Liver (tissue), 9 donors: ENCODE data around the gene MCCC1. TPM values are rescaled to one million over a fixed set of nuclear protein-coding genes. Genes with fewer than 3 reads are reported as not detected.

ENCODE experiments used
- DNase-seq: peaks from one replicate; pipeline ENCODE4 v3.0.0-alpha.2; 2017; ENCODE audit warnings: low spot score
- H3K27ac ChIP-seq, 2 donors: one replicate each; pipeline ENCODE4 v1.7.0; 2013; ENCODE audit warnings: inconsistent platforms in 2 of 2, low read length in 2 of 2, control low read depth in 1 of 2, low read depth in 1 of 2, mild to moderate bottlenecking in 1 of 2
- H3K27me3 ChIP-seq, 4 donors: one replicate each; pipeline versions ENCODE4 v1.6.1 to v1.7.0; 2013; ENCODE audit warnings: low read length in 3 of 4, inconsistent platforms in 1 of 4, mild to moderate bottlenecking in 1 of 4, moderate library complexity in 1 of 4; ENCODE audit not compliant: control insufficient read depth in 4 of 4, insufficient read depth in 4 of 4
- H3K36me3 ChIP-seq, 4 donors: one replicate each; pipeline versions ENCODE4 v1.6.1 to v1.7.0; 2013; ENCODE audit warnings: low read length in 3 of 4, mild to moderate bottlenecking in 3 of 4, low read depth in 1 of 4, moderate library complexity in 1 of 4; ENCODE audit not compliant: control insufficient read depth in 4 of 4, insufficient read depth in 3 of 4
- H3K4me1 ChIP-seq, 4 donors: one replicate each; pipeline versions ENCODE4 v1.6.1 to v1.7.0; 2013; ENCODE audit warnings: low read length in 3 of 4, mild to moderate bottlenecking in 3 of 4, moderate library complexity in 1 of 4; ENCODE audit not compliant: control insufficient read depth in 4 of 4, insufficient read depth in 4 of 4
- H3K4me3 ChIP-seq, 3 donors: one replicate each; pipeline versions ENCODE4 v1.6.1 to v1.7.0; 2013; ENCODE audit warnings: low read length in 3 of 3, control low read depth in 1 of 3, low read depth in 1 of 3, mild to moderate bottlenecking in 1 of 3
- H3K9ac ChIP-seq, 2 donors: one replicate each; pipeline ENCODE4 v1.7.0; 2013; ENCODE audit warnings: low read length in 2 of 2, mild to moderate bottlenecking in 2 of 2, moderate library complexity in 2 of 2, control low read depth in 1 of 2, low read depth in 1 of 2
- H3K9me3 ChIP-seq, 4 donors: one replicate each; pipeline versions ENCODE4 v1.6.1 to v1.7.0; 2013; ENCODE audit warnings: low read length in 3 of 4; ENCODE audit not compliant: control insufficient read depth in 4 of 4
- EGR1 ChIP-seq, 2 donors: IDR thresholded peaks; 2 replicates each; pipeline ENCODE4 v1.6.1; 2016 to 2018; ENCODE audit warnings: antibody characterized with exemption in 2 of 2, low read depth in 2 of 2
- FOXA1 ChIP-seq: IDR thresholded peaks from 2 replicates; pipeline ENCODE4 v1.6.1; 2016; ENCODE audit warnings: antibody characterized with exemption
- FOXA2 ChIP-seq: IDR thresholded peaks from 2 replicates; pipeline ENCODE4 v1.6.1; 2016; ENCODE audit warnings: antibody characterized with exemption
- GABPA ChIP-seq, 2 donors: IDR thresholded peaks in 1 of 2; conservative IDR thresholded peaks in 1 of 2; 2 replicates each; pipeline ENCODE4 v1.6.1; 2016; ENCODE audit warnings: antibody characterized with exemption in 2 of 2, mild to moderate bottlenecking in 1 of 2, moderate library complexity in 1 of 2
- HNF4A ChIP-seq, 2 donors: conservative IDR thresholded peaks; 2 replicates each; pipeline ENCODE4 v1.6.1; 2016; ENCODE audit warnings: antibody characterized with exemption in 2 of 2, mild to moderate bottlenecking in 2 of 2
- HNF4G ChIP-seq: IDR thresholded peaks from 2 replicates; pipeline ENCODE4 v1.6.1; 2016; ENCODE audit warnings: antibody characterized with exemption
- JUND ChIP-seq, 2 donors: IDR thresholded peaks; 2 replicates each; pipeline ENCODE4 v1.6.1; 2016; ENCODE audit warnings: antibody characterized with exemption in 2 of 2
- NR2F2 ChIP-seq: IDR thresholded peaks from 2 replicates; pipeline ENCODE4 v1.6.1; 2016; ENCODE audit warnings: antibody characterized with exemption
- RAD21 ChIP-seq, 2 donors: IDR thresholded peaks; 2 replicates each; pipeline ENCODE4 v1.6.1; 2016; ENCODE audit warnings: antibody characterized with exemption in 2 of 2, mild to moderate bottlenecking in 2 of 2
- RXRA ChIP-seq, 2 donors: IDR thresholded peaks; 2 replicates each; pipeline ENCODE4 v1.6.1; 2017 to 2018; ENCODE audit warnings: antibody characterized with exemption in 2 of 2, mild to moderate bottlenecking in 1 of 2
- SP1 ChIP-seq: IDR thresholded peaks from 2 replicates; pipeline ENCODE4 v1.6.1; 2018; ENCODE audit warnings: antibody characterized with exemption, mild to moderate bottlenecking
- TAF1 ChIP-seq: conservative IDR thresholded peaks from 2 replicates; pipeline ENCODE4 v1.6.1; 2016; ENCODE audit warnings: antibody characterized with exemption, mild to moderate bottlenecking
- YY1 ChIP-seq: IDR thresholded peaks from 2 replicates; pipeline ENCODE4 v1.6.1; 2016; ENCODE audit warnings: antibody characterized with exemption, mild to moderate bottlenecking
- WGBS: extraction: QIAGEN DNeasy Blood & Tissue Kit; methylation state at CpG from one replicate; pipeline ENCODE4 v1.1.7; 2013; 5-methylcytosine and 5-hydroxymethylcytosine counted together
- polyA plus RNA-seq, 2 donors: library from polyadenylated mRNA; stranded (reverse) in 1 of 2; unstranded in 1 of 2; fragments of 200-250 nt in 1 of 2; fragments of >200 nt in 1 of 2; fragmentation: Nextera tagmentation in 1 of 2; extraction: Ambion mirVana in 1 of 2; gene quantifications; one replicate each; pipeline versions ENCODE4 v1.2.1 to v1.2.3, GENCODE V29; 2013 to 2015
- total RNA-seq, 2 donors: library from RNA; depleted of rRNA; stranded (reverse); fragments of >200 nt; gene quantifications; one replicate each; pipeline ENCODE4 v1.2.3, GENCODE V29; 2014
- TF ChIP-seq, protein P1 (sequence below): IDR thresholded peaks from 2 replicates; pipeline ENCODE4 v1.6.1; 2016; ENCODE audit warnings: antibody characterized with exemption
- TF ChIP-seq, protein P2 (sequence below): IDR thresholded peaks from 2 replicates; pipeline ENCODE4 v1.6.1; 2016; ENCODE audit warnings: antibody characterized with exemption
- TF ChIP-seq, protein P3 (sequence below): fragments of 150-350 bp; IDR thresholded peaks from 2 replicates; pipeline ENCODE4 v1.5.1; 2017; ENCODE audit warnings: improper control_type of control experiment, low read depth, low read length; ENCODE audit not compliant: missing input control
- TF ChIP-seq, protein P4 (sequence below): IDR thresholded peaks from 2 replicates; pipeline ENCODE4 v1.6.1; 2016; ENCODE audit warnings: antibody characterized with exemption, mild to moderate bottlenecking
- TF ChIP-seq, protein P5 (sequence below): IDR thresholded peaks from 2 replicates; pipeline ENCODE4 v1.6.1; 2016; ENCODE audit warnings: antibody characterized with exemption
- donor health status: healthy.
- donor health status: healthy.
- donor health status: healthy.
- donor health status: healthy.
- donor health status: healthy.

The MCCC1 gene
- total and polyA plus RNA-seq, 4 donors, result 23.4 to 40.0 (median 34.5) TPM

DNA sequence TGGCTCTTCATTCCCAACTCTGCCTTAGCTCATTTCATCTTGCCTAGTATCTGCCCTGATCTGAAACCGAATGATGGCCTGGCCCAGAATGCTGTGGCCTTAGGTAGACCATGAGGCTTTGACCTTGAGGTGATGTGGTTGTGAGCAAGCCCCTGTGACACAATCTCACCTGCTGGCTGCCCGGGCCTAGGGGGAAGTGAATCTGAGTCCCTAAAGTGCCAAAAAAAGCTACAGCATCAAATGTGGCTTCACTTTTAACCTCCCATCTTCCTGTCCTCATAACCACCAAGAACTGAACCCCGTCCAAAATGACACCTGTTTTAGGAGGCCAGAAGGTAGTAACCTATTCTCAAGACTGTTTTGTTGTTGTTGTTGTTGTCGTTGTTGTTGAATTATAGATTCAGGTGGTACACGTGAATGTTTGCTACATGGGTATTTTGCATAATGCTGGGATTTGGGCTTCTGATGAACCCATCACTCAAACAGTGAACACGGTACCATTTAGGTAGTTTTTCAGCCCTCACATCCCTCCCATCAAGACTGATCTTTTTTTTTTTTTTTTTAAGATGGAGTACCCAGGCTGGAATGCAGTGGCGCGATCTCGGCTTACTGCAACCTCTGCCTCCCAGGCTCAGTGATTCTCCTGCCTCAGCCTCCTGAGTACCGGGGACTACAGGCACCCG lies 54.6 kb downstream of the MCCC1 start:
- Histone ChIP-seq H3K27ac (no peak overlapping the region), H3K9ac (no peak overlapping the region), H3K27me3 (no peaks in the 10 kb centered on the region), H3K36me3 (peaks cover 3 to 29% (median 11%) of the 10 kb centered on the region in 4 donors), H3K9me3 (no peaks in the 10 kb centered on the region), H3K4me3 (no peak overlapping the region), H3K4me1 (peaks cover 0 to 6% (median 0%) of the 10 kb centered on the region in 4 donors)
- WGBS, result 88% methylated on average over 11 of the region's 11 CpGs
- TF ChIP-seq, protein P1, sequence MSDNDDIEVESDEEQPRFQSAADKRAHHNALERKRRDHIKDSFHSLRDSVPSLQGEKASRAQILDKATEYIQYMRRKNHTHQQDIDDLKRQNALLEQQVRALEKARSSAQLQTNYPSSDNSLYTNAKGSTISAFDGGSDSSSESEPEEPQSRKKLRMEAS, result no peak
- TF ChIP-seq EGR1 (IDR thresholded peaks at IDR 0.05; ENCODE audit: low read depth in 2 of 2) (no peak), HNF4G (no peak), TAF1 (no peak), HNF4A (conservative IDR thresholded peaks at IDR 0.05) (no peak)
- TF ChIP-seq, protein P2, sequence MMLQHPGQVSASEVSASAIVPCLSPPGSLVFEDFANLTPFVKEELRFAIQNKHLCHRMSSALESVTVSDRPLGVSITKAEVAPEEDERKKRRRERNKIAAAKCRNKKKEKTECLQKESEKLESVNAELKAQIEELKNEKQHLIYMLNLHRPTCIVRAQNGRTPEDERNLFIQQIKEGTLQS, result no peak
- DNase-seq, result no peak

DNA sequence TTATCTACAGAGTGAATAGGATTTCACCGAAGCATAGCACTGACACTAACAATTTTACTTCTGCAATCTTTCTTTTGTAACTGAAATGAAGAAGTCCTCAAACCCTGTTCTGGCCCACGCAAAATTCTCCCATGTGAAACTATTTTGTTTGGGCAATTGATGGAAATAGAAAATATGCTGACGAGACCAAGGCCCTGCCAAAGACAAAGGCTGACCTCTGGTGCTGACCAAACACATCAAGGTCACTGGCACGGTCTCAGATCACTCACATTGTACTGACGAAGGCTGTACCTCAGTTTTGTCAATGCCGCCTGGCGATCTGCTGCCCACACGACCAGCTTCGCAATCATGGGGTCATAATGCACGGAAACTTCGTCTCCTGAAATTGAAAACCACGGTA lies 60.5 kb downstream of the MCCC1 start:
- Histone ChIP-seq H3K27me3 (no peaks in the 10 kb centered on the region), H3K9ac (no peak overlapping the region), H3K4me1 (peaks cover 2 to 24% (median 14%) of the 10 kb centered on the region in 4 donors), H3K9me3 (no peaks in the 10 kb centered on the region), H3K4me3 (no peak overlapping the region), H3K36me3 (peaks cover 3 to 20% (median 10%) of the 10 kb centered on the region in 4 donors), H3K27ac (peak overlapping the region; percentile 58 to 80)
- TF ChIP-seq HNF4G (no peak), NR2F2 (peak; percentile 53), FOXA1 (no peak), RAD21 (IDR thresholded peaks at IDR 0.05) (peak; percentile 63 to 69), TAF1 (no peak), HNF4A (conservative IDR thresholded peaks at IDR 0.05) (peak; percentile 68 to 72), SP1 (peak; percentile 55), FOXA2 (peak; percentile 53), YY1 (peak; percentile 85), GABPA (IDR thresholded peaks at IDR 0.05 in 1 of 2, conservative IDR thresholded peaks at IDR 0.05 in 1 of 2) (peak in 1 of 2 donors; percentile 16), JUND (IDR thresholded peaks at IDR 0.05) (peak in 1 of 2 donors; percentile 60), RXRA (IDR thresholded peaks at IDR 0.05) (peak; percentile 81), EGR1 (IDR thresholded peaks at IDR 0.05; ENCODE audit: low read depth in 2 of 2) (peak in 1 of 2 donors; percentile 58)
- TF ChIP-seq, protein P1, result peak; percentile 83
- TF ChIP-seq, protein P2, result no peak
- TF ChIP-seq, protein P3, sequence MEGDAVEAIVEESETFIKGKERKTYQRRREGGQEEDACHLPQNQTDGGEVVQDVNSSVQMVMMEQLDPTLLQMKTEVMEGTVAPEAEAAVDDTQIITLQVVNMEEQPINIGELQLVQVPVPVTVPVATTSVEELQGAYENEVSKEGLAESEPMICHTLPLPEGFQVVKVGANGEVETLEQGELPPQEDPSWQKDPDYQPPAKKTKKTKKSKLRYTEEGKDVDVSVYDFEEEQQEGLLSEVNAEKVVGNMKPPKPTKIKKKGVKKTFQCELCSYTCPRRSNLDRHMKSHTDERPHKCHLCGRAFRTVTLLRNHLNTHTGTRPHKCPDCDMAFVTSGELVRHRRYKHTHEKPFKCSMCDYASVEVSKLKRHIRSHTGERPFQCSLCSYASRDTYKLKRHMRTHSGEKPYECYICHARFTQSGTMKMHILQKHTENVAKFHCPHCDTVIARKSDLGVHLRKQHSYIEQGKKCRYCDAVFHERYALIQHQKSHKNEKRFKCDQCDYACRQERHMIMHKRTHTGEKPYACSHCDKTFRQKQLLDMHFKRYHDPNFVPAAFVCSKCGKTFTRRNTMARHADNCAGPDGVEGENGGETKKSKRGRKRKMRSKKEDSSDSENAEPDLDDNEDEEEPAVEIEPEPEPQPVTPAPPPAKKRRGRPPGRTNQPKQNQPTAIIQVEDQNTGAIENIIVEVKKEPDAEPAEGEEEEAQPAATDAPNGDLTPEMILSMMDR, result no peak
- TF ChIP-seq, protein P4, sequence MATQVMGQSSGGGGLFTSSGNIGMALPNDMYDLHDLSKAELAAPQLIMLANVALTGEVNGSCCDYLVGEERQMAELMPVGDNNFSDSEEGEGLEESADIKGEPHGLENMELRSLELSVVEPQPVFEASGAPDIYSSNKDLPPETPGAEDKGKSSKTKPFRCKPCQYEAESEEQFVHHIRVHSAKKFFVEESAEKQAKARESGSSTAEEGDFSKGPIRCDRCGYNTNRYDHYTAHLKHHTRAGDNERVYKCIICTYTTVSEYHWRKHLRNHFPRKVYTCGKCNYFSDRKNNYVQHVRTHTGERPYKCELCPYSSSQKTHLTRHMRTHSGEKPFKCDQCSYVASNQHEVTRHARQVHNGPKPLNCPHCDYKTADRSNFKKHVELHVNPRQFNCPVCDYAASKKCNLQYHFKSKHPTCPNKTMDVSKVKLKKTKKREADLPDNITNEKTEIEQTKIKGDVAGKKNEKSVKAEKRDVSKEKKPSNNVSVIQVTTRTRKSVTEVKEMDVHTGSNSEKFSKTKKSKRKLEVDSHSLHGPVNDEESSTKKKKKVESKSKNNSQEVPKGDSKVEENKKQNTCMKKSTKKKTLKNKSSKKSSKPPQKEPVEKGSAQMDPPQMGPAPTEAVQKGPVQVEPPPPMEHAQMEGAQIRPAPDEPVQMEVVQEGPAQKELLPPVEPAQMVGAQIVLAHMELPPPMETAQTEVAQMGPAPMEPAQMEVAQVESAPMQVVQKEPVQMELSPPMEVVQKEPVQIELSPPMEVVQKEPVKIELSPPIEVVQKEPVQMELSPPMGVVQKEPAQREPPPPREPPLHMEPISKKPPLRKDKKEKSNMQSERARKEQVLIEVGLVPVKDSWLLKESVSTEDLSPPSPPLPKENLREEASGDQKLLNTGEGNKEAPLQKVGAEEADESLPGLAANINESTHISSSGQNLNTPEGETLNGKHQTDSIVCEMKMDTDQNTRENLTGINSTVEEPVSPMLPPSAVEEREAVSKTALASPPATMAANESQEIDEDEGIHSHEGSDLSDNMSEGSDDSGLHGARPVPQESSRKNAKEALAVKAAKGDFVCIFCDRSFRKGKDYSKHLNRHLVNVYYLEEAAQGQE, result peak; percentile 58
- TF ChIP-seq, protein P5, sequence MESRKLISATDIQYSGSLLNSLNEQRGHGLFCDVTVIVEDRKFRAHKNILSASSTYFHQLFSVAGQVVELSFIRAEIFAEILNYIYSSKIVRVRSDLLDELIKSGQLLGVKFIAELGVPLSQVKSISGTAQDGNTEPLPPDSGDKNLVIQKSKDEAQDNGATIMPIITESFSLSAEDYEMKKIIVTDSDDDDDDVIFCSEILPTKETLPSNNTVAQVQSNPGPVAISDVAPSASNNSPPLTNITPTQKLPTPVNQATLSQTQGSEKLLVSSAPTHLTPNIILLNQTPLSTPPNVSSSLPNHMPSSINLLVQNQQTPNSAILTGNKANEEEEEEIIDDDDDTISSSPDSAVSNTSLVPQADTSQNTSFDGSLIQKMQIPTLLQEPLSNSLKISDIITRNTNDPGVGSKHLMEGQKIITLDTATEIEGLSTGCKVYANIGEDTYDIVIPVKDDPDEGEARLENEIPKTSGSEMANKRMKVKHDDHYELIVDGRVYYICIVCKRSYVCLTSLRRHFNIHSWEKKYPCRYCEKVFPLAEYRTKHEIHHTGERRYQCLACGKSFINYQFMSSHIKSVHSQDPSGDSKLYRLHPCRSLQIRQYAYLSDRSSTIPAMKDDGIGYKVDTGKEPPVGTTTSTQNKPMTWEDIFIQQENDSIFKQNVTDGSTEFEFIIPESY, result peak; percentile 50
- WGBS, result 38% methylated on average over 12 of the region's 12 CpGs
- DNase-seq, result no peak
